ENCODE data around the gene OVOL3. TPM values are rescaled to one million over a fixed set of nuclear protein-coding genes. Genes with fewer than 3 reads are reported as not detected.
"Not testable (repeated sequence)": the region's sequence is repeated elsewhere in the genome, so short reads cannot be mapped to it uniquely, and the experiment has no call there.

Gene OVOL3
- total RNA-seq, 1 experiment from 2014 or later = not detected

DNA sequence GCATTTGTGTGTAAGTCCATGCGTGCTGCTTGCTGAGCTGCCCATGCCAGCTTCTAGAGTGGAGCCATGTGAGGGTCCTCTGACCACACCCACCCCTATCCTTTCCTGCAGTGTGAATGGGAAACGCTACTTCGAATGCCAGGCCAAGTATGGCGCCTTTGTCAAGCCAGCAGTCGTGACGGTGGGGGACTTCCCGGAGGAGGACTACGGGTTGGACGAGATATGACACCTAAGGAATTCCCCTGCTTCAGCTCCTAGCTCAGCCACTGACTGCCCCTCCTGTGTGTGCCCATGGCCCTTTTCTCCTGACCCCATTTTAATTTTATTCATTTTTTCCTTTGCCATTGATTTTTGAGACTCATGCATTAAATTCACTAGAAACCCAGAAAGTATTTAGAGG, 14.6 kb downstream of the OVOL3 start:
- ChIA-PET CTCF (no interaction called here), POLR2A (ENCODE audit: unreplicated experiment) (no interaction called here)
- no peak for DNase-seq
- H3K4me2 ChIP-seq = no peak overlapping the region
- H3K9me2 ChIP-seq (ENCODE audit: insufficient read depth) = no peaks in the 10 kb centered on the region
- H3K27me3 ChIP-seq (ENCODE audit: insufficient read depth, low read depth) = no peaks in the 10 kb centered on the region
- intact Hi-C loops (cut with micrococcal nuclease; ENCODE audit: unreplicated experiment) = loop anchor here (5.0 kb wide), 4 partner anchors 128 to 672 kb away; partner anchors contain the start of genes SDHAF1, ZNF529 and ZNF566
- peaks cover 12% of the 10 kb centered on the region; the same call in 1 of the 2 replicates for H3K4me1 ChIP-seq (replicated peaks; ENCODE audit: insufficient read depth)
- BruUV-seq (replicated peaks) = no TSS peak
- peaks cover 26% of the 10 kb centered on the region for H3F3A ChIP-seq (ENCODE audit: insufficient read depth, low read depth)
- no peaks in the 10 kb centered on the region for H3K36me3 ChIP-seq (ENCODE audit: low read depth)
- H3K79me2 ChIP-seq (ENCODE audit: low read depth) = no peaks in the 10 kb centered on the region
- H2AFZ ChIP-seq = no peak overlapping the region
- H3K27ac ChIP-seq = no peak overlapping the region
- 0 out of 2 replicates have a peak, but pooled peaks cover 3% of the 10 kb centered on the region for H3K9me3 ChIP-seq (ENCODE audit: insufficient read depth, low read depth)
- TF ChIP-seq, protein P1, sequence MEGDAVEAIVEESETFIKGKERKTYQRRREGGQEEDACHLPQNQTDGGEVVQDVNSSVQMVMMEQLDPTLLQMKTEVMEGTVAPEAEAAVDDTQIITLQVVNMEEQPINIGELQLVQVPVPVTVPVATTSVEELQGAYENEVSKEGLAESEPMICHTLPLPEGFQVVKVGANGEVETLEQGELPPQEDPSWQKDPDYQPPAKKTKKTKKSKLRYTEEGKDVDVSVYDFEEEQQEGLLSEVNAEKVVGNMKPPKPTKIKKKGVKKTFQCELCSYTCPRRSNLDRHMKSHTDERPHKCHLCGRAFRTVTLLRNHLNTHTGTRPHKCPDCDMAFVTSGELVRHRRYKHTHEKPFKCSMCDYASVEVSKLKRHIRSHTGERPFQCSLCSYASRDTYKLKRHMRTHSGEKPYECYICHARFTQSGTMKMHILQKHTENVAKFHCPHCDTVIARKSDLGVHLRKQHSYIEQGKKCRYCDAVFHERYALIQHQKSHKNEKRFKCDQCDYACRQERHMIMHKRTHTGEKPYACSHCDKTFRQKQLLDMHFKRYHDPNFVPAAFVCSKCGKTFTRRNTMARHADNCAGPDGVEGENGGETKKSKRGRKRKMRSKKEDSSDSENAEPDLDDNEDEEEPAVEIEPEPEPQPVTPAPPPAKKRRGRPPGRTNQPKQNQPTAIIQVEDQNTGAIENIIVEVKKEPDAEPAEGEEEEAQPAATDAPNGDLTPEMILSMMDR (conservative IDR thresholded peaks at IDR 0.05) = no peak
- no peak for TF ChIP-seq EZH2 (IDR thresholded peaks at IDR 0.05; ENCODE audit: low read depth)
- no peak overlapping the region for H3K4me3 ChIP-seq
- no peaks in the 10 kb centered on the region for H4K20me1 ChIP-seq (ENCODE audit: insufficient read depth)

GRCh38 chr19:36128392-36128736, 17.4 kb downstream of the OVOL3 start:
- no peaks in the 10 kb centered on the region for H3K27me3 ChIP-seq (ENCODE audit: insufficient read depth, low read depth)
- intact Hi-C loops (cut with micrococcal nuclease; ENCODE audit: unreplicated experiment) = loop anchor here (1.0 to 5.0 kb wide), 6 partner anchors 11 to 669 kb away; partner anchors contain the start of genes SDHAF1, ZNF146, ZNF529 and ZNF565
- TF ChIP-seq, protein P1 (conservative IDR thresholded peaks at IDR 0.05) = no peak
- no peak for TF ChIP-seq EZH2 (IDR thresholded peaks at IDR 0.05; ENCODE audit: low read depth)
- DNase-seq = no peak
- peak overlapping the region; percentile 72 for H2AFZ ChIP-seq
- BruUV-seq (replicated peaks) = TSS peak; percentile 85
- peaks cover 43% of the 10 kb centered on the region for H3F3A ChIP-seq (ENCODE audit: insufficient read depth, low read depth)
- H3K4me3 ChIP-seq = peak overlapping the region; percentile 52
- no peaks in the 10 kb centered on the region for H3K79me2 ChIP-seq (ENCODE audit: low read depth)
- H3K9me3 ChIP-seq (ENCODE audit: insufficient read depth, low read depth) = 0 out of 2 replicates have a peak, but pooled peaks cover 3% of the 10 kb centered on the region
- CTCF ChIA-PET = interaction anchor here (0.5 to 1.4 kb wide), 7 partner anchors 9 to 197 kb away, joined by 3 to 35 read pairs (median 6); partner anchors contain the start of gene CAPNS1
- peaks cover 32% of the 10 kb centered on the region for H3K4me1 ChIP-seq (replicated peaks; ENCODE audit: insufficient read depth)
- POLR2A ChIA-PET (ENCODE audit: unreplicated experiment) = interaction anchor here (0.5 to 1.6 kb wide), 9 partner anchors 8 to 1651 kb away, joined by 3 to 32 read pairs (median 4); partner anchors contain the start of genes CAPNS1, THAP8, ZNF146 and ZNF565
- H3K4me2 ChIP-seq = peak overlapping the region; percentile 79
- no peaks in the 10 kb centered on the region for H4K20me1 ChIP-seq (ENCODE audit: insufficient read depth)
- H3K36me3 ChIP-seq (ENCODE audit: low read depth) = no peaks in the 10 kb centered on the region
- no peaks in the 10 kb centered on the region for H3K9me2 ChIP-seq (ENCODE audit: insufficient read depth)
- H3K27ac ChIP-seq = peak overlapping the region; percentile 80

DNA sequence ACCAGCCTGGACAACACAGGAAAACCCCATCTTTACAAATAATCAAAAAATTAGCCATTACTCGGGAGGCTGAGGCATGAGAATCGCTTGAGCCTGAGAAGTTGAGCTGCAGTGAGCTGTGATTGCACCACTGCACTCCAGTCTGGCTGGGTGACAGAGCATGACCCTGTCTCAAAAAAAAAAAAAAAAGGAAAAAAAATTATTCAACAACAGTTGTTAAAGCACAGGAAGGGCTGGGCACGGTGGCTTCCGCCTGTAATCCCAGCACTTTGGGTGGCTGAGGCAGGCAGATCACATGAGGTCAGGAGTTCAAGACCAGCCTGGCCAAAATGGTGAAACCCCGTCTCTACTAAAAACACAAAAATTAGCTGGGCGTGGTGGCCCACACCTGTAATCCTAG, 20.3 kb downstream of the OVOL3 start:
- intact Hi-C loops (cut with micrococcal nuclease; ENCODE audit: unreplicated experiment); CTCF ChIA-PET; H3K27me3 ChIP-seq (ENCODE audit: insufficient read depth, low read depth); H3K4me2 ChIP-seq; POLR2A ChIA-PET (ENCODE audit: unreplicated experiment); H3K36me3 ChIP-seq (ENCODE audit: low read depth); H3K9me3 ChIP-seq (ENCODE audit: insufficient read depth, low read depth); H4K20me1 ChIP-seq (ENCODE audit: insufficient read depth); H3K9me2 ChIP-seq (ENCODE audit: insufficient read depth); H2AFZ ChIP-seq; BruUV-seq (replicated peaks); H3K4me3 ChIP-seq; DNase-seq; H3K79me2 ChIP-seq (ENCODE audit: low read depth): not testable (repeated sequence)
- peaks cover 54% of the 10 kb centered on the region for H3K4me1 ChIP-seq (replicated peaks; ENCODE audit: insufficient read depth)
- peak overlapping the region; percentile 82 for H3K27ac ChIP-seq
- peaks cover 63% of the 10 kb centered on the region for H3F3A ChIP-seq (ENCODE audit: insufficient read depth, low read depth)

- Histone ChIP-seq H3K27ac (peak overlapping the region; percentile 96), H3F3A (ENCODE audit: insufficient read depth, low read depth) (peaks cover 72% of the 10 kb centered on the region), H3K4me1 (replicated peaks; ENCODE audit: insufficient read depth) (peaks cover 75% of the 10 kb centered on the region), H3K79me2 (ENCODE audit: low read depth) (peaks cover 11% of the 10 kb centered on the region; the same call in 1 of the 2 replicates)
- BruUV-seq (replicated peaks); POLR2A ChIA-PET (ENCODE audit: unreplicated experiment); intact Hi-C loops (cut with micrococcal nuclease; ENCODE audit: unreplicated experiment); DNase-seq; CTCF ChIA-PET; H2AFZ ChIP-seq; H3K4me3 ChIP-seq; H3K9me3 ChIP-seq (ENCODE audit: insufficient read depth, low read depth); H3K27me3 ChIP-seq (ENCODE audit: insufficient read depth, low read depth); H3K36me3 ChIP-seq (ENCODE audit: low read depth); H3K9me2 ChIP-seq (ENCODE audit: insufficient read depth); H3K4me2 ChIP-seq; H4K20me1 ChIP-seq (ENCODE audit: insufficient read depth): not testable (repeated sequence)
Measured at GRCh38 chr19:36134867-36135266, 23.9 kb downstream of the OVOL3 start.
